Measurements from ENCODE around the gene TBC1D2B. TPM values are rescaled to one million over a fixed set of nuclear protein-coding genes. Genes with fewer than 3 reads are reported as not detected.
"Not testable (repeated sequence)": the region's sequence is repeated elsewhere in the genome, so short reads cannot be mapped to it uniquely, and the experiment has no call there.

The TBC1D2B gene
- polyA plus RNA-seq, 1 donor: 26.7 TPM

- no peak for DNase-seq
Measured at GRCh38 chr15:78000091-78000926, 77.2 kb downstream of the TBC1D2B start.

GRCh38 chr15:77999486-77999885 lies 78.0 kb downstream of the TBC1D2B start:
- no peak for DNase-seq

GRCh38 chr15:77998592-77998991 lies 78.9 kb downstream of the TBC1D2B start:
- no peak for DNase-seq

- not testable (repeated sequence) for DNase-seq
Measured at GRCh38 chr15:77997761-77998554, 79.6 kb downstream of the TBC1D2B start.

- DNase-seq: not testable (repeated sequence)
Measured at GRCh38 chr15:77997221-77997620, 80.3 kb downstream of the TBC1D2B start.

GRCh38 chr15:77996713-77997171 lies 80.8 kb downstream of the TBC1D2B start:
- not testable (repeated sequence) for DNase-seq

GRCh38 chr15:77996226-77996625 lies 81.3 kb downstream of the TBC1D2B start:
- DNase-seq: not testable (repeated sequence)

- DNase-seq: not testable (repeated sequence)
Measured at GRCh38 chr15:77995537-77995918, 82.0 kb downstream of the TBC1D2B start.

- not testable (repeated sequence) for DNase-seq
Measured at GRCh38 chr15:77994893-77995536, 82.5 kb downstream of the TBC1D2B start.

GRCh38 chr15:77993970-77994693 lies 83.4 kb downstream of the TBC1D2B start:
- not testable (repeated sequence) for DNase-seq

GRCh38 chr15:77993374-77993911 lies 84.1 kb downstream of the TBC1D2B start:
- DNase-seq: no peak

GRCh38 chr15:77992356-77993222 lies 84.9 kb downstream of the TBC1D2B start:
- no peak for DNase-seq

GRCh38 chr15:77991658-77992201 lies 85.8 kb downstream of the TBC1D2B start:
- DNase-seq: peak; percentile 79

GRCh38 chr15:77991029-77991406 lies 86.5 kb downstream of the TBC1D2B start:
- no peak for DNase-seq

- no peak for DNase-seq
Measured at GRCh38 chr15:77989296-77990143, 88.0 kb downstream of the TBC1D2B start.

GRCh38 chr15:77988347-77989295 lies 88.9 kb downstream of the TBC1D2B start:
- DNase-seq: no peak

- not testable (repeated sequence) for DNase-seq
Measured at GRCh38 chr15:77987765-77988136, 89.8 kb downstream of the TBC1D2B start.
